Keratinocyte (primary cell): ENCODE results near the gene KCNJ6. TPM values are rescaled to one million over a fixed set of nuclear protein-coding genes. Genes with fewer than 3 reads are reported as not detected.

Source experiments
- DNase-seq: peaks from one replicate; pipeline ENCODE4 v3.0.0-alpha.2; 2011; ENCODE audit warnings: low read depth, missing footprints, low spot score
- FAIRE-seq: peaks from 2 replicates; lab custom pipeline; 2011; peaks lifted over from hg19 to GRCh38; lab: Jason Lieb, UNC
- H2AFZ ChIP-seq: 2 replicates; pipeline ENCODE4 v1.6.0; 2012; ENCODE audit warnings: low read length, control low read depth, inconsistent platforms; ENCODE audit not compliant: control insufficient read depth
- H3K27ac ChIP-seq: 2 replicates; pipeline ENCODE4 v1.5.1; 2011; ENCODE audit warnings: low read length; ENCODE audit not compliant: control insufficient read depth, insufficient read depth
- H3K27me3 ChIP-seq: 3 replicates; pipeline ENCODE4 v1.6.0; 2011; ENCODE audit warnings: low read length; ENCODE audit not compliant: control insufficient read depth, insufficient read depth; ENCODE audit errors: extremely low read depth
- H3K36me3 ChIP-seq, 2 experiments: 2 replicates in 1 of 2; 3 replicates in 1 of 2; pipeline ENCODE4 v1.5.1; 2011; ENCODE audit warnings: low read length in 2 of 2, mild to moderate bottlenecking in 1 of 2; ENCODE audit not compliant: control insufficient read depth in 2 of 2, insufficient read depth in 2 of 2; ENCODE audit errors: extremely low read depth in 1 of 2
- H3K4me1 ChIP-seq: 3 replicates; pipeline ENCODE4 v1.5.1; 2011; ENCODE audit warnings: low read length; ENCODE audit not compliant: control insufficient read depth, insufficient read depth; ENCODE audit errors: extremely low read depth
- H3K4me2 ChIP-seq: 3 replicates; pipeline ENCODE4 v1.6.0; 2011; ENCODE audit warnings: low read depth, low read length; ENCODE audit not compliant: control insufficient read depth, insufficient read depth; ENCODE audit errors: extremely low read depth
- H3K4me3 ChIP-seq, 3 experiments: fragments of 200-600 bp in 1 of 3; sonication (generic) in 1 of 3; 2 replicates in 2 of 3; 3 replicates in 1 of 3; pipeline ENCODE4 v1.5.1; 2011 to 2016; ENCODE audit warnings: low read length in 3 of 3, mild to moderate bottlenecking in 3 of 3, control low read depth in 2 of 3, inconsistent platforms in 1 of 3, low read depth in 1 of 3, mixed read lengths in 1 of 3, mixed run types in 1 of 3, moderate library complexity in 1 of 3; ENCODE audit not compliant: control insufficient read depth in 2 of 3, insufficient read depth in 2 of 3; ENCODE audit errors: extremely low read depth in 1 of 3
- H3K79me2 ChIP-seq: 2 replicates; pipeline ENCODE4 v1.6.0; 2012; ENCODE audit warnings: low read length; ENCODE audit not compliant: control insufficient read depth, insufficient read depth
- H3K9ac ChIP-seq: 3 replicates; pipeline ENCODE4 v1.6.0; 2011; ENCODE audit warnings: low read length; ENCODE audit not compliant: control insufficient read depth, insufficient read depth; ENCODE audit errors: extremely low read depth
- H3K9me1 ChIP-seq: 3 replicates; pipeline ENCODE4 v1.6.0; 2011; ENCODE audit warnings: low read length; ENCODE audit not compliant: control insufficient read depth, insufficient read depth; ENCODE audit errors: extremely low read depth
- H3K9me3 ChIP-seq: 2 replicates; pipeline ENCODE4 v1.5.1; 2012; ENCODE audit warnings: low read depth, low read length; ENCODE audit not compliant: control insufficient read depth
- H4K20me1 ChIP-seq: 3 replicates; pipeline ENCODE4 v1.6.0; 2011; ENCODE audit warnings: low read length; ENCODE audit not compliant: control insufficient read depth, insufficient read depth; ENCODE audit errors: extremely low read depth
- CTCF ChIP-seq, 3 experiments: IDR thresholded peaks in 1 of 3; conservative IDR thresholded peaks in 1 of 3; optimal IDR thresholded peaks in 1 of 3; 2 replicates in 2 of 3; 3 replicates in 1 of 3; pipeline versions ENCODE3 to v1.5.1; 2011; ENCODE audit warnings: low read length in 3 of 3, mild to moderate bottlenecking in 3 of 3, moderate library complexity in 2 of 3, control low read depth in 1 of 3, inconsistent platforms in 1 of 3; ENCODE audit not compliant: insufficient read depth in 2 of 3; ENCODE audit errors: extremely low read depth in 1 of 3
- EZH2 ChIP-seq: IDR thresholded peaks from one replicate; pipeline ENCODE4 v1.6.1; 2012; ENCODE audit warnings: inconsistent platforms, mild to moderate bottlenecking, low read length, moderate library complexity
- dilution Hi-C: fragments of 300-500 bp; cut with MboI; formaldehyde crosslinking; loops from one replicate; pipeline ENCODE4 v1.7.0; 2020; ENCODE audit warnings: low sequenced_read_pairs; ENCODE audit not compliant: extremely low pct_ligation_motif_present
- polyA plus RNA-seq, 5 experiments: library from polyadenylated mRNA; depleted of rRNA in 3 of 5; stranded (reverse) in 3 of 5; stranded (forward) in 1 of 5; unstranded in 1 of 5; fragments of >200 nt; gene quantifications; 1 replicate in 1 of 5; 2 replicates in 3 of 5; 3 replicates in 1 of 5; pipeline versions ENCODE4 v1.2.1 to v1.2.3, GENCODE V29; 2011 to 2012; ENCODE audit warnings: missing spikeins in 2 of 5, low read depth in 1 of 5, low replicate concordance in 1 of 5

KCNJ6 gene
- polyA plus RNA-seq, 1 donor (not counting 4 experiments of a cell fraction or from before 2014, with no cell fraction given) = not detected

DNA sequence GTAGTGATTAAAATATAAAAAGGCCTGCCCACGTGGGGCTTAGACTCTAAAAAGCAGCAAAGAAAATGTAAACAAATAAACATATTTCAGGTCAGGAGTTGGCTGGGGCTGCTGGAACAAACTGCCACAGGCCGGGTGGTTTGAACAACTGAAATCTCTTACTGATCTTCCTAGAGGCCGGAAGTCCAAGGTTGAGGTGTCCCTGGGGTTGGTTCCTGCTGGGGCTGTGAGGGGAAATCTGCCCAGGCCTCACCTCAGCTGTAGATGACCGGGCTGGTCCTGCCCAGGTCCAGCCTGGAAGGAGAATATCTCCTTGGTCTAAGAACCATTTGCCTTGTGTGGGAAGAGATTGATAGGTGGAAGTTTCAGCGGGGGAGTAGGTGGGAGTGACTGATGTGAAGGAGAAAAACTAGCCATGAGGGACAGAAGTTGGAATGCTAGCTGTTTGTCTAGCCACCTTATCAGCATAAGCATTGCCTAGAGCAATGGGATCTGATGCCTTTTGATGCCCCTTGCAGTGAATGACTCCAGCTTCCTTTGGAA, 328.6 kb downstream of the KCNJ6 start:
- FAIRE-seq = no peak
- no peaks in the 10 kb centered on the region for H3K27me3 ChIP-seq
- H4K20me1 ChIP-seq = no peaks in the 10 kb centered on the region
- no peak overlapping the region for H3K27ac ChIP-seq
- no peak overlapping the region for H2AFZ ChIP-seq
- no peak for DNase-seq
- no peak for TF ChIP-seq CTCF (optimal IDR thresholded peaks at IDR 0.05 in 1 of 3, IDR thresholded peaks at IDR 0.05 in 1 of 3, conservative IDR thresholded peaks at IDR 0.05 in 1 of 3; ENCODE audit: extremely low read depth in 1 of 3, insufficient read depth in 2 of 3, low read length in 3 of 3)
- no peak for TF ChIP-seq EZH2
- no peak overlapping the region for H3K4me2 ChIP-seq
- no peaks in the 10 kb centered on the region for H3K36me3 ChIP-seq
- no peaks in the 10 kb centered on the region for H3K4me1 ChIP-seq
- H3K4me3 ChIP-seq = no peak overlapping the region
- H3K9me3 ChIP-seq = no peaks in the 10 kb centered on the region
- no peak overlapping the region for H3K9ac ChIP-seq
- H3K9me1 ChIP-seq = no peaks in the 10 kb centered on the region
- H3K79me2 ChIP-seq = no peaks in the 10 kb centered on the region
- dilution Hi-C loops = no loop called here

- no peak overlapping the region for H3K9ac ChIP-seq
- H3K9me1 ChIP-seq = no peaks in the 10 kb centered on the region
- H3K27me3 ChIP-seq = no peaks in the 10 kb centered on the region
- no peak for FAIRE-seq
- no peaks in the 10 kb centered on the region for H3K4me1 ChIP-seq
- no peaks in the 10 kb centered on the region for H3K79me2 ChIP-seq
- no peak overlapping the region for H3K4me3 ChIP-seq
- H2AFZ ChIP-seq = no peak overlapping the region
- TF ChIP-seq CTCF (optimal IDR thresholded peaks at IDR 0.05 in 1 of 3, IDR thresholded peaks at IDR 0.05 in 1 of 3, conservative IDR thresholded peaks at IDR 0.05 in 1 of 3; ENCODE audit: extremely low read depth in 1 of 3, insufficient read depth in 2 of 3, low read length in 3 of 3) (no peak), EZH2 (no peak)
- no peak overlapping the region for H3K27ac ChIP-seq
- no peak for DNase-seq
- dilution Hi-C loops = no loop called here
- no peaks in the 10 kb centered on the region for H4K20me1 ChIP-seq
- no peaks in the 10 kb centered on the region for H3K9me3 ChIP-seq
- no peaks in the 10 kb centered on the region for H3K36me3 ChIP-seq
- H3K4me2 ChIP-seq = no peak overlapping the region
These were observed 329.1 kb downstream of the KCNJ6 start for GRCh38 chr21:37587203-37587602.
